ENCODE data around the gene HCRTR1. TPM values are rescaled to one million over a fixed set of nuclear protein-coding genes. Genes with fewer than 3 reads are reported as not detected.

HCRTR1 gene
- polyA plus RNA-seq, 1 experiment, result not detected

DNA sequence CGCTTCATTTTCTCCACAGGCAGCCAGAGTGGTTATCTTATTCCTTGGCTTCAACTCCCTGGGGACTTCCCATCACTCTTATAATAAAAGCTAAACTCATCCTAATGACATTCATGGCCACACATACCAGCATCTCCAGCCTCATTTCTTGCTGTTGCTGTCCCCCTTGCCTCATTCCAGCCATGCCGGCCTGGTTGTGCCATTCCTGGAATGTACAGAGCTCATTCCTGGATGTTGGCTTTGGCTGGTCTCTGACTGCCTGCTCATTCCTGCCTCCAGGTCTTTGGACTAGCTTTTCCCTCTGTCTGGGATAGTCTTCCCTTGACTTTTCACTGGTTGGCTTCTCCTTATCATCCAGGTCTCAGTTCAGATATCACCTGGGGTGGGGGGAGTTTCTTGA, 29.6 kb downstream of the HCRTR1 start:
- POLR2A ChIA-PET, result no interaction called here

DNA sequence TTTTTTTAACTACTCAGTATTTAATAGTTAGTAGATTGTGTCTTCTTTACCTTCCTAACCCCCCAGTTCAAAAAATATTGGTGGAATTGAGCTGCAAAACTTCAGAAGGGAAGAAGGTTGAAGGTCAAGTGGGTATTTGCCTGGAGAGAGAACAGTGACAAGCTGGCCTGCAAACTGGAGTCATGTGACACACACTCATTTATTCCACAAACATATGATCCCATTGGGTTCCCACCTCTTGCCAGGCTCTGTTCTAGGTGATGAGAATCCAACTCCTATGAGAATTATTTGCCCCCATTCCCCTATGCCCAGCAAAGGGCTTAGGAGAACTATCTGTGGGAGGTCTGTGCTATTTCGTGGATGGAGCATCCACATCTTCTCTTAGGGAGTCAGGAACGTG, 30.7 kb downstream of the HCRTR1 start:
- Histone ChIP-seq H3K27ac (ENCODE audit: low read depth, low read length) (no peak overlapping the region), H3K27me3 (ENCODE audit: control insufficient read depth, insufficient read depth, low read length) (no peaks in the 10 kb centered on the region), H3K9me3 (ENCODE audit: control insufficient read depth, insufficient read depth, low read length) (no peaks in the 10 kb centered on the region), H3K4me3 (ENCODE audit: low read depth, low read length) (no peak overlapping the region)
- POLR2A ChIA-PET, result no interaction called here
- no peak for DNase-seq (ENCODE audit: low read depth, low spot score)
- TF ChIP-seq CTCF (IDR thresholded peaks at IDR 0.05; ENCODE audit: low read depth, low read length), result no peak
- CTCF ChIA-PET, result no interaction called here

More for the DNA sequence above, 29.6 kb downstream of the HCRTR1 start:
- no peak overlapping the region for H3K4me3 ChIP-seq (ENCODE audit: low read depth, low read length)
- CTCF ChIA-PET, result no interaction called here
- no peak for TF ChIP-seq CTCF (IDR thresholded peaks at IDR 0.05; ENCODE audit: low read depth, low read length)
- H3K27ac ChIP-seq (ENCODE audit: low read depth, low read length), result no peak overlapping the region
- H3K9me3 ChIP-seq (ENCODE audit: control insufficient read depth, insufficient read depth, low read length), result no peaks in the 10 kb centered on the region
- H3K27me3 ChIP-seq (ENCODE audit: control insufficient read depth, insufficient read depth, low read length), result no peaks in the 10 kb centered on the region
- no peak for DNase-seq (ENCODE audit: low read depth, low spot score)

DNA sequence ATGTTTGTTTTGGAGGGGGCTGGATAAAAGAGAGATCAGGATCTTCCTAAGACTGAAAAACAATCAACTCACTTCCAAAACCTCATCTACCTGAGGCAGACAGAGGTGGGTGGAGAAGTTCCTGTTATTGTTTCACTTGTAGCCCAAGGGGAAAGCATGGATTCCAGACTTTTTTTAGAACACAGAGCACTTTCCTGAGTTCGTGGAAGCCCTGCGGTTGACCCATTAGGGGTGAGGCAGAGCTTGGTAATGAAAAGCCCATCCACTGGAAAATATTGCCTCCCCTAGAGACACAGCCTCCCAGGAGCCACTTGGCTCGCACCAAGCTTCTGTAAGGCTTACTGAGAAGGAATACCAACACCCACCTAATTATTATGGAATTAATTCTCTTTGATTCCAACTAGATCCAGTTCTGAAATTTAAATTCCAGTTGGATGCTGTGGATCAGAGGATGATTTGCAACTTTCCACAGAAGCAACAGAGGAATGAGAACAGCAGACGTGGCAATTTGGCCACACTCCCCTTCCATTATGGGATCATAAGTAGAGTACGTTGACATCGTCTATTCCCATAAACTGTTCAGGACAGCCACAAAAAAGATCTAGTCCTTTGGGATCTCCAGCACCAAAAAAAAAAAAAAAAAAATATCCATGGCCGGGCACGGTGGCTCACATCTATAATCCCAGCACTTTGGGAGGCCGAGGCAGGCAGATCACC, 31.3 kb downstream of the HCRTR1 start:
- no peak for DNase-seq (ENCODE audit: low read depth, low spot score)
- Histone ChIP-seq H3K27ac (ENCODE audit: low read depth, low read length) (no peak overlapping the region), H3K27me3 (ENCODE audit: control insufficient read depth, insufficient read depth, low read length) (no peaks in the 10 kb centered on the region), H3K4me3 (ENCODE audit: low read depth, low read length) (no peak overlapping the region), H3K9me3 (ENCODE audit: control insufficient read depth, insufficient read depth, low read length) (no peaks in the 10 kb centered on the region)
- POLR2A ChIA-PET, result interaction anchor here (1.0 kb wide), 1 partner anchor 14 kb away, joined by 4 read pairs; no protein-coding TSS in a partner anchor
- TF ChIP-seq CTCF (IDR thresholded peaks at IDR 0.05; ENCODE audit: low read depth, low read length), result no peak
- CTCF ChIA-PET, result no interaction called here

GRCh38 chr1:31650161-31651088, 32.9 kb downstream of the HCRTR1 start:
- no peak overlapping the region for H3K27ac ChIP-seq (ENCODE audit: low read depth, low read length)
- TF ChIP-seq CTCF (IDR thresholded peaks at IDR 0.05; ENCODE audit: low read depth, low read length), result no peak
- no peaks in the 10 kb centered on the region for H3K27me3 ChIP-seq (ENCODE audit: control insufficient read depth, insufficient read depth, low read length)
- POLR2A ChIA-PET, result no interaction called here
- no peaks in the 10 kb centered on the region for H3K9me3 ChIP-seq (ENCODE audit: control insufficient read depth, insufficient read depth, low read length)
- CTCF ChIA-PET, result interaction anchor here (0.9 kb wide), 1 partner anchor 95 kb away, joined by 3 read pairs; no protein-coding TSS in a partner anchor
- H3K4me3 ChIP-seq (ENCODE audit: low read depth, low read length), result no peak overlapping the region
- no peak for DNase-seq (ENCODE audit: low read depth, low spot score)

DNA sequence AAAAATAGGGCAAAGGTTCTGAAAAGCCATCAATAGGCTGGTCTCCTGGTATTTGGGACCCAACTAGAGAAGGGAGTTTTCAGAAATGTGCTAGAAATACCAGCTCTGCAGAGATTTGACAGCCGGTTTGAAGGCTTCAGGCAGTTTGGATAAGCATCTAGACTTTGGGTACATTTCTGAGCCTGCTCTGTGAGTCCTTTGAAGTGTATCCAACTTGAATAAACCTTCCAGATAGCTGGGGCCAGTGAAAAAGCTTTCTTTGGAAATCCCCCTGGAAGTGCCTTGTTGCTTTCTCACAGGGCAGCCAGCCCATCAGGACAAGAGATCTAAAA, 33.6 kb downstream of the HCRTR1 start:
- Histone ChIP-seq H3K9me3 (ENCODE audit: control insufficient read depth, insufficient read depth, low read length) (no peaks in the 10 kb centered on the region), H3K27ac (ENCODE audit: low read depth, low read length) (no peak overlapping the region), H3K4me3 (ENCODE audit: low read depth, low read length) (no peak overlapping the region), H3K27me3 (ENCODE audit: control insufficient read depth, insufficient read depth, low read length) (no peaks in the 10 kb centered on the region)
- no peak for DNase-seq (ENCODE audit: low read depth, low spot score)
- ChIA-PET CTCF (interaction anchor here (1.0 kb wide), 1 partner anchor 52 kb away, joined by 3 read pairs; no protein-coding TSS in a partner anchor), POLR2A (no interaction called here)
- TF ChIP-seq CTCF (IDR thresholded peaks at IDR 0.05; ENCODE audit: low read depth, low read length), result no peak

Data from AG04450 (cell line).